Activated T-helper 1 cell treated with Interleukin-2 at 50 U/mL for 16 hours (primary cell): Measurements from ENCODE around the gene AK5.

Source experiments
- DNase-seq: peaks from one replicate; pipeline ENCODE4 v3.0.0-alpha.2; 2020; ENCODE audit warnings: low read depth

AK5 gene

DNA sequence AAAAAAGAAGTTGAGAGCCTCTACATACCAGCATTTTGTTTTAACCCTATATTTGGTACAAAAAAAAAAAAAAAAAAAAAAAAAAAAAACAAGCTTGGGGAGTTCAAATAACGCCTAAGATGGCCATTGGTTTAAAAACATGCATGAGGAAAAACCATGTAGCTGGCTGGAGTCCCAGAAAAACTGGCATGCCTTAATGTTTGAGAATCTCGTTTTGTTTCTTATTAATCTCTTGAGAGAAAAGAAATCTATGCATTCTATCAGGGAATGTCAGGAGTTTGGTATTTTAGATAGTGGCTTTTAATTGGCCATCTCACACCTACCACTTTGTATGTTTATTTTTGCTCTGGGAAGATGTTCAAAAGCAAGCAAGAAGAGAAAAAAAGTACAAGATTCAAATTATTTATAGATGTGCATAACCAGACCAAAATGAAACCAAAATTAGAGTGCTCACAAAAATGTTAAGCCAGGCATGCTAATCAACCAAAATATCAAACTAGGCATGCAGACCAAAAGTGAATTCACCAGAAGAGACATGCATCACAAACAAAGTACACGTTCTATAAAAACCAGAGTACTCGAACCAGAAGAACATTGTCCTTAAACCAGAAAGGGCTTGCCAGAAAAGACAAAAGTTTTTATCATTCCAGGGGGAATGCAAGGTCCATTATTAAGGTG, 156.6 kb downstream of the AK5 start:
- DNase-seq = no peak

DNA sequence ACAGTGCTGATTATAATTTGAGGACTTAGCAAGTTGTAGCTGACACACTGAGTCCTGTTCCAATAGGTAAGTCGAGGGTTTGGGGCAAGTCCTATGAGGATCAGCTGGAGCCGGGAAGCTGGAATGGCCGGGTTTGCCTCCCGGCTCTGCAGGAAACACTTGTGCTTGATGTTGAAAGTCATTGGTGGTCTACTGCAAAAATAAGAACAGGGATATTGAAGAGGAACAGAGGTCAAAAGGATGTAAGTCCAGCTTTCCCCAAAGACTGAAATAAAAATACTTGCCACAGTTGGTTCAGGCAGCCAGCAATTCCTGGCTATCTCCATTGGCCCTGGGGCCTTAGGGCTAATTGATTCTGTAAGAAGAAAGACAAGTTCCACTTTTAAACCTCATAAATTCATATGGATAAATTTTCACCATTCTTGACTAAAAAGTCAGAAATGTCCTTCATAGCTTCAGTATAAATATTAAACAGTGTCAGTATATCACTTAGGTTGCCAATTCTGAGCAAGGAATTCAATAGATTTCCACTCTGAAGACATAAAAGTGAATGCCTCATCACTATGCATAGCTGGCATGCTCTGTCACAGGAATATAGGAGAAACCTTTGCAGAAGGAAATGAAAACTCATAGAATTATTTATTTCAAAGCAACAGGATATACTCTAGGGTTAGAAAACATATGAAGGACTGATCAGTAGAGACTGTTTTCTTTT, 165.2 kb downstream of the AK5 start:
- DNase-seq = no peak

DNA sequence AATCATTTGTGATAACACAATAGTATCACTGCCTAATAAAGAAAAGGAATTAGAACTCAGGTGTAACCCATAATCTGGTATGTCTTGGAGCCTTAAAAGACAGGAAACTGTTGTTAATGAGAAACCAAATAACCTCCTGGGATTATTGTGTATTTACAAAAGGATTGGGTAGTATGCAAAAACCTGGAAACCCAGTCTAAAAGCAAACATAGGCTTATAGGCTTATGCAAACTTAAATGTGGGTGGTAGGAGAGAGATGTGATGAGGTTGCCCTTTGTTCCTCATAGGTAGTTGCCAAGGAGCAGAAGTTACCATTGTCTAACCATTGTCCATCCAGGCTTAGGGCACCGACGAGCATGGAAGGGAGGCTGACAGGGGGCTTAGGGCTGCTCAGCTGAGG, 165.8 kb downstream of the AK5 start:
- no peak for DNase-seq

DNA sequence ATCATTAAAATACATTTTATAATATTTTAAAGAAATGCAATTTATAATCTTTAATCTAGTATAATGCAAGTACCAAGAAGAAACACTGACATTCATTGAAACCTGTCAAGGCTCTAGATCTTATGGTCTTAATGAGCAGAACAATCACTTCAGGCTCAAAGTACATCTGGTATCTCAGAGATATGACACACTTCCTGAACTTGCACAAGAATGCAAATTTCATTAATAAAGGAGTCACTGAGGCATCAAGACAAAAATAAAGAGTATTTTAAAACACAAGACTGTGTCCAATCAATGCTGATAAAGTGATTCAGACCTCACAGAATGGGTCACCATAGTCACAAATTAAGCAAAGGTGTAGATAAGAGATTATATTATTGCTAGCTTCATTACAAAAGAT, 178.1 kb downstream of the AK5 start:
- no peak for DNase-seq

DNA sequence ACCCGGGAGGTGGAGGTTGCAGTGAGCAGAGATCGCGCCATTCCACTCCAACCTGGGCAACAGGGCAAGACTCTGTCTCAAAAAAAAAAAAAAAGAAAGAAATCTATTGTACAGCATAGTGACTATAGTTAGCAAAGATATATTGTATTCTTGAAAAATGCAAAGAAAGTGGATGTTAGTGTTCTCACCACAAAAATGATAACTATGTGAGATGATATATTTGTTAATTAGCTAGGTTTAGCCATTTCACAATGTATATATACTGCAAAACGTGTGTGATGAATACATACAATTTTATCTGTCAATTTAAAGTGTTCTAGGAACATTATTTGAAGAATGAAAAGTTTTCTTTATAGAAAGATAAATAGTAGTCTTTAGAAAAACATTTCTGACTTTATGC, 179.9 kb downstream of the AK5 start:
- DNase-seq = no peak

DNA sequence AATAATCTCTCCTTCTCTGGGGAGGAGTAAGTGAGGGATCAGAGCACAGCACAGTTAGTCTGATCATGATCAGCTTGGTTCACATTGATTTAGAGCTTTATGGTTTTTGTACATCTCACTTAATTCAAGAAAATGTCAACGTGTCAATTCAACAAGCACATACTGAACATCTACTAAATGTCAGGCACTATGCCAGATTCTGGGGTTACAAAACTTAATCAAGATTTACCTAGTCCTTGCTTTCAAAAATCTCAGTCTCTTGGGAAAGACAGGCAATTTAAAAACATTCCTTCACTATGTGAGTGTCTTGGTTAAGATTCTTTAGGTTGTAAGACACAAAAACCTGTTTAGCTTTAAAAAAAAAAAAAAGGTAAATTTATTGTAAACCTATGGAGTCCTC, 181.4 kb downstream of the AK5 start:
- DNase-seq = no peak

DNA sequence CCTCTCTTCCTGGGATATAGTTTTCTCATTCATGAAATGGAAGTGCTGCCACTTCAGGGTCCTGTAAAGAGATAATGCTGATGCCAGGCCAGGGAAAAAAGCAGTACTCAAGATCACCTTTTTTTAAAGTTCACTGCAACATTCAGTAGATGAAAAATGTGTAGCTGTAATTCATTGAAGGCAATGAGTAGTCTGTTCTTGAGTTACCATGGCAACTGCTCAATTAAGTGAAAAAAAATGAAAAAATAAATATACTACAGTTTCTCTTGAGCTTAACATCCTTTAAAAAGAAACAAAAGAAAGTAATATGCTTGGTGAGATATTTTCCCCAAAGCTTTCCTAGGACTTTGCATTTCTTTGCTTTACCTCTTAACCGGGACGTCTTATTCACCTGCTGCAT, 183.3 kb downstream of the AK5 start:
- no peak for DNase-seq

DNA sequence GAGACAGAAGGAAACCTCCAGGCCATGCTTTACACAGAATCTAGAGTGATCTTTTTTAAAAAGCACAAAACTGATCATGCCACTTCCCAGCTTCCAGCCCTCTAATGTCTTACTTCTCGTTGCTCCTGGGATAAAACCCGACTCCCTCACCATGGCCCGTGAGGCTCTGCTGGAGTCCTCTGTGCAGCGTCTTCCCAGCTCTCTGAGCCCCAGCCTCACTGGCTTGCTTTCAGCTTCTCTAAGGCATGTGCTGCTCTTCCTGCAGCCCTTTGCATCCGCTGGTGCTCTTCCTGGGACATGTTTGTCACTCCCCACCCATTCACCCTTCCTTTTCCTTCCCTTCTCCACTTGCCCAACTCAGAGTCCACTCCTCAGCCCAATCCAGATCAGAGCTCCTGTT, 184.1 kb downstream of the AK5 start:
- DNase-seq = no peak

DNA sequence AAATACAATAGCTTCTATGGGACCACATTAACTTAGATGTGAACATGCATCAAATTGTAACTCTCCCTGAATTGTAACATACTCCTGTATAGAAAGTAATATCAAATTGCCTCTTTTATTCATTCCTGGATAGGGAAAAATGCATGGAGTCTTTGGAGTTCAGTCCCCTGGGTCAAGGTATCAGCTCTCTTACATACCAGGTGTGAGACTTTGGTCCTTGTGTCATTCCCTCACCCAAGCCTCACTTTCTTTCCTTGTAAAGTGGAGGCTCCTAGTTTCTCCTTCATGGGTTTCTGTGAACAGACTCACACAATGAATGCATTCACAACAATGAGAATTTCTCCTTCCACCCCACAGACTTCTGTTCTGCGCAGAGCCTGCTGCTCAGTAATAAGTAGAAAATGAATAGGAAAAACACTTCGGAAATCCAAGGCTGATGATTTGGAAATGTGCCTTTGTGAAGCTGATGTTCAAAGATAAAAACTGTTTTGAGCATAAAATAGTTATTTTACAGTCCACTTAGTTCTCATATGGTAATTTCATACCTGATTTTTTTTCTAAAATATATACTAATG, 185.3 kb downstream of the AK5 start:
- DNase-seq = no peak

DNA sequence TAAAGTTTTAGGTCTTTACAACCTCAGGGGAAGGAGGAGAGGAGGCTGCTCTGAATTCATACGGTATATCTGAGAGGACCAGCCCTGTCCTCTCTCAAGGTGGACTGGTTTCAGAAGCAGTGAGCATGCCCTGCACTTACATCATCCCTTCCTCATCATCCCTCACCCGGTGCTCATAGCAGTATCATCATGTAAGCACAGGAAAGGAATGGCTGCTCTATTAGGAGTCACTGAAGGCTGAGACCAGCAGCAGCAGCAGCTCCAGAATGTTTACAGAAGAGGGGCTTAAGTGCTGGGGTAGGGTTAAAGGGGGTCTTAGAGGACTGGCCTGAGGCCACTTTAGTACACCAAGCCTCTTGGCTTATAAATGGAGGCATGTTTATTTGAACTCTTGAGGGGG, 185.9 kb downstream of the AK5 start:
- no peak for DNase-seq

DNA sequence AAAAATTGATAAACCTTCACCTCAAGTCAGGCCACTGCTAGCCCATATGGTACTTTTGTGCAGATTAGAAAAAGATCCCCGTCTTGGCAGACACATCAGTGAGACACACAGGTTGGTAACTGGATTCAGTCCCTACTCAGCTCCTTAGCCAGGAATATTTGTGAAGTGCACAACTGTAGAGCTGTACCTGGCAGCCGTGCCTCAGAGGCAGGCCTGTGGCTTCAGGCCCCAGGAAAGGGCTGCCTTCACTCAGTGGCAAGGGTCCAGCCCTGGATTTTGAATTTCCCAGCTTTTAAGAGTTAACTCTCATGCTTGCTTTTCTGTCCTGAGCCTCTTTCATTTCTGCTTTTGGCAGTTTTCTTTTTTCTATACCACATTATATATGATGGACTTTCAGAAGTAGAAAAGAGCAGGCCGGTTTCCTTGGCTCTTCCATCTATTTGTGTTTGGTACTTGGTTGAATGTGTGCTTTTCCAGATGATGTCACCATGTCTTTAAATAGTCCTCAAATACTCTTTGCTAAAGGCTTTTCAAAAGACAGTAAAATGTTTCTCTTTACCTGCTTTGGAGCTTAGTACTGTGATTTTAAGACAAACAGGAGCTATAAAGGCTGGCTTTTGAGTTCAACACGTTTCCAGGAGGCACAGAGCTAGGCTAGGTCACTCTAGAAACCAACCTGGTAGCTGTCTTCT, 186.6 kb downstream of the AK5 start:
- no peak for DNase-seq

DNA sequence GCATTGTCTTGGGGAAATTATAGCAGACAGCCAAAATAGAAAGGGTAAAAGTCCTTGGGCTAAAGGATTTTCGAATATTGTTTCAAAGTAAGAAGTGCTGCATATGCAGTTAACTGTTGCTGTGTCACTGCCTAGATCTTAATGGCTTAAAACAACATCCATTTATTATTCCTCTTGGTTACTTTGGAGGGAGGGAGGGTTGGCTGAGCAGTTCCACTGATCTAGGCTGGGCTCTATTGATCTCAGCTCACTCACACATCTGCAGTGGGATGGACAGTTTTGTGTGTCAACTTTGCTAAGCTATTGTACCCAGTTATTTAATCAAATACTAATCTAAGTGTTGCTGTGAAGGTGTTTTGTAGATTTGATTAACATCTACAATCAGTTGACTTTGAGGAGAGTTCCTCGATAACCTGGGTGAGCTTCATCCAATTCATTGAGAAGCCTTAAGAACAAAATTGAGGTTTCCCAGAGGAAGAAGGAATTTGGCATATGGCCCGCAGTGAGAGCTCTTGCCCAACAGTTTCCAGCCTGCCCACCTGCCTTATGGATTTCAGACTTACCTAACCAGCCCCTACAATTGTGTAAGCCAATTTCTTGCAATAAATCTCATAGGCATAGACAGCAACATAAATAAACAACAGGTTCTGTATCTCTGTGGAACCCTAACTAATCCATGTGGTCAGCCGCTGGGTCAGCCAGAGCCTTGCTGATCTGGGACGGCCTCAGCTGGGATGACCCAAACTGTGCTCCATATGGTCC, 187.3 kb downstream of the AK5 start:
- no peak for DNase-seq

DNA sequence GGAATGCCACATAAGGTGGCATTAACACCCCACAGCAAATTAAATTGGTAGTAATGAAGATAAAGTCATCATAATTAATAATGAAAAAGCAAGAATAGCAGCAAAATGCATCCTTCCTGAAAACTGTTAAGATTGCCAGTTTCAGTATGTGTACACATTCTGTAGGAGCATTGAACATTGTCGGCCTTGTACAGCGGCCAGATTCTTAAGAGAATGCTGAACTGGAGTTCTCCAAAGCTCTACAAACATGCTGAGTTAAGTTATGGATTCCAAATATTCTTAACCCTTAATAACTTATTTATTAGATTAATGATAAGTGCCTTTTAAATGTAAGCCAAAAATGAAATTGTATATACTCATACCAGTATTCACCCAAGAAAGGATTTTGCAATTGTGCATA, 189.9 kb downstream of the AK5 start:
- DNase-seq = no peak

DNA sequence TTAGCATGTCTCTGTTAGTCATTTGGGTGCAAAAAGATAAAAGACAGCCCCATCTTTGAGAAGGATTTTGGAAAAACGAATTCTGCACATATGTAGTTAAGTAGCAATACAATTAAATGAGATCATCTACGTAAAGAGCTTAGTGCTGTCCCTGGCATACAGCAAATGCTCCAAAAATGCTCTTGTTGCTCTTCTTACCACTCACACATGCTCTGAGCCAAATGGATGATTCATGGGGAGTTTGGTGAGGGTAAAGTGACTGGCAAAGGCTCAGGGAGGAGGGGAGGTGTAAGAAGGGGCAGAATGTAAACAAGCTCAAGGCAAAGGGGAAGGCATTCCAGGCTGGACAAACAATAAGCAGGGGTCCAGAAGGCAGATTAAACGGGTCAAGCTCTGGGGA, 191.9 kb downstream of the AK5 start:
- DNase-seq = no peak

DNA sequence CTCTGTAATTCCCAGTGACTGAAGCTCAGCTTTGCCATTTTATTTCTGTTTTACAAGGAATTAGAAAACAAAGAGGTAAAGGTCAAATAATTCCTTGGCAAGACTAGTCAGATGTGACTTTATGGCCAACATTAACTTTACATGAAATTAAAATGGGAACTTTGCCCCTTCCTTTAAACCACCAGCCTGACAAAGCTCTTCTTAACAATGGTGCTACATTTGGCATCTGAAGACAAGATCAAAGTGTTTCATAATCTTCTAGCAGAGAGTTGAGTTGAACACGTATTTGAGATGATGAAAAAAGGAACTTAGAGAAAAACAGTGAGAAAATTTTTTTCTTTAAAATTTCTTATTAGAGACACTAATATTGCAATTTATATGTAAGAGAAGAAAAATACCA, 193.8 kb downstream of the AK5 start:
- DNase-seq = no peak

DNA sequence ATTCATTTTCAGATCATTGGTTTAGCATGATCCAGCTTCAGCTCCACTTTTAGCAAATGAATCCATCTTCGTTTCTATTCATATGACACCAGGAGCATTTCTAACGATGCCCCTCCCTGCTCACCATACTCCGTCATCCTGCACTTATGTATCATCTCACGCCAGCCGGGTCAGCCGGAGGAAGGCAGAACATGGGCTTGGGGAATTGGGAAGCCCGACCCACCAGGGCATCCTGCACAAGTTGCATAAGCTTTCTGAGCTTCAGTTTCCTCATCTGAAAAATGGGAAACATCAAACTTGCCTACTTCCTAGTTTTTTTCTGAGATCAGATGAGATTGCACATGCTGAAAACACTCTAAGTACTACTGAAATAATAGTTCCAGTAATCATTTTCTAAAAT, 194.7 kb downstream of the AK5 start:
- DNase-seq = no peak

DNA sequence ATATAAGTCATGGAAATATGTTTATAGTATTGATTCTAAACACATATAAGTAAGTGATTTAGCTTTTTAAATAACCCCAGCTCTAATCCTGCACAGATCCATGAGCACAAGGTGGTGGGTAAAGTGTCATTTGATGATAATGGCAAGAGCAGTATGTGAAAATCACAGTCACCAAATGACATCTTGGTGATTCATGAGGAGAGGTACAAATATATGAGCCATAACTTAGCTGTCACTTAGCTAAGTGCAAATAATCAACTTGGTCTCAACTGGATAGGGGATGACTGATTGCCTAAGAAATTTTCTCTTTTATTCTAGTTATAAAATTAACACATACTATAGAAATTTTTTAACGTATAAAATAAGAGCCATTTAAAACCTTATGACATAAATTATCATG, 202.5 kb downstream of the AK5 start:
- DNase-seq = no peak

DNA sequence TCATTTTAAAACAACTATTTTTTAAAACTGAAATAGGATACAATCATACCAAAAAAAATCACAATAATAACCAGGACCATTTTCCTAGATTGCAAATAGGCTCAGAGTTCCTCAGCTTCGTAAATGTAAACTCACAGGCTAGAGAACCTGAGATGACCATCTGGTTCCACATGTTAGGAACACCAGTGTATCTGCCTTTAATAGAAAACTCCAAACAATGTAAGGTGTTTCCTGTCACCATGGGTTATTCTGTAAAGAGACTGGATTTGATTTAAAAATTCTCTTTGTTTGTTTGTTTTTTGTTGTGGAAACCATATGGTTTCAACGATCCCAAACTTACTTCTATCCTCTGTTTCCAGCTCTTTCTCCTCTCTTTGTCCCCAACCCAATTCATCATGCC, 203.1 kb downstream of the AK5 start:
- no peak for DNase-seq

DNA sequence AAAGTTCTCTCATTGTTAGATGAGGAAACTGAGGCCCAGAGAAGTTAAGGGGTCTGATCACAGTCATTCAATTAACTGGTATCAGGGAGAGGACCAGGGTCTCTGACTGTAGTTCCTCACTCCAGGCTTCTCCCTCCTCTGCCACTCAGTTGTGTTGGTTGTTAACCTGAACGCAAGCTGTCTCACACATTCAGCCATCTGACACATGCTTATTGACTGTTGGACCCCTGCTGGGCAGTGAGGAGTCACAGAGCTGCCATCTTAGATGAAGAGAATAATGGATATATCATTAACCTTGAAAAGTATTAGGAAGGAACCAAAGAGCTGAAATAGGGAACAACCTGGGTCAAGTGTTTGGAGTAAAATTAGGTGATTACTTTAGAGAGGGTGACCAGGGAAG, 205.8 kb downstream of the AK5 start:
- DNase-seq = no peak

DNA sequence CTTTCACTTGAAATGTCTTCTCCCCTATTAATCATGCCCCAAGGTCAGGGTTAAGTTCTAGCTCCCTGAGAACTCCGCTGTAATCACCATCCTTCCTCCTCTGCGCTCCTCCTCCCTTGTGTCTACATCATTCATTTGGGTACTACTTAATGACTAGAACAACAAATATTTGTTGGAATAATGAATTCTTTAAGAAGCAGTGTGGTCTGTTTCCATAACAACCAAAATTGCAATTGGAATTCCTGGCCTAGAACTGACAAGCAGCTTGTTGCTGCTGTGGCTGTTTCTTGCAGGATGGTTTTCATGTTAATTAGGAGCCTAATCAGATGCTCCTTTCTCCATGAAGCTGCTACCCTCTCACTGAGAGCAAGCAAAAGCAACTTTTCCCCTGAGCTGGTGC, 208.1 kb downstream of the AK5 start:
- no peak for DNase-seq

DNA sequence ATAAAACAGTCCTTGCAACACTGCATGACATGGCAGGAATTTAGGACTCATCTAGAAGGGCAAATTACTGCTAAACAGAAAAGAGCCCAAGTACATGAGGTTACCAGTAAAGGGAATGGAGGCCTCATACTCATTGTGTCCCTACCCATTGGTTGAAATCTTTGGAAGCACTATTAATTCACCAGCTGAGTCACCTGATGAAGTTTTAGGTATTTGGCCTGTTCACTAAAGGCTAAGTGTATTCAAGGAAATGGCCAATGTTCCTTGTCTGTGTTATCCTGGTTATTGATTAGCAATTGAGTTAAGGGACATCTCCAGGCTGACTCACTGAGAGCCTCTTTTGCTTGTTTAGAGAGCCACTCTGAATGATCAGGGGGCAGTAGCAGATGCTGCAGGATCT, 212.2 kb downstream of the AK5 start:
- no peak for DNase-seq

DNA sequence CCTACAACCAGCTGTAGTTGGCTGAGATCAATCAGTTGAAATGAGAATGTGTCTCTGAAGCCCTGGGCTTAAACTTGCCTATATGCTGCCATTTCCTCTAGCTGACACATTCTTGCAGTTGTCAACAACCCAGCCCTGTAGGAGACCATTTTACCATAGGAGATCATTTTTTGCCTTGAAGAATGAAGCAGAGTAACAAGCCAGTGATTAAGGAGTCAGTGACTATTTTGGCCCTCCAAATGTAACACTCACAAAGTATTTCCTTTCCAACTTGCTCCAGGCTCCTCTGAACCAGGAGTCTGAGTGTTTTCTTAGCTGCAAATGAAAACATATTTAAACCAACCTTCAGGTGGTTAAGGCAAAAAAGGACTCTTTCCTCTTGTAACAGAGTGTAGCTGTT, 217.1 kb downstream of the AK5 start:
- DNase-seq = no peak

DNA sequence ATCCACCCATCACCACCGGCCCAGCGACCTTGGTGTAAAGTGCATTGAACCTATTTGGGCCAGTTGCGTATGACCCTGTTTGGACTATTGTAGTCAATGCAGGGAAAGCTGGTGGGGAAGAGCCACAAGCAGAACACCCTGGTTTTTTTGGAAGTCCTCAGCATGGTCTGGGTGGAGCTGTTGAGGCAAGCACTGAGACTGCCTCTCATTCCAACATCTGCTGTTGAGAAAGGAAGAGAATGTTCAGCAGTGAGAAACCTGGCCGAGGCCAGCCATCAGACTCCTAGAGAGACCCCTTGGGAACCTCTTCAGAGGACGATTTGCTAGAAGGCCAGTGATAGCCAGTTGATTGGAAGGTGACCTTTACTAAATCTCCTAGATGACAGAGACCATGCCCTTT, 217.6 kb downstream of the AK5 start:
- DNase-seq = no peak
